Measurements from ENCODE around the gene MROH7.

Gene MROH7

DNA sequence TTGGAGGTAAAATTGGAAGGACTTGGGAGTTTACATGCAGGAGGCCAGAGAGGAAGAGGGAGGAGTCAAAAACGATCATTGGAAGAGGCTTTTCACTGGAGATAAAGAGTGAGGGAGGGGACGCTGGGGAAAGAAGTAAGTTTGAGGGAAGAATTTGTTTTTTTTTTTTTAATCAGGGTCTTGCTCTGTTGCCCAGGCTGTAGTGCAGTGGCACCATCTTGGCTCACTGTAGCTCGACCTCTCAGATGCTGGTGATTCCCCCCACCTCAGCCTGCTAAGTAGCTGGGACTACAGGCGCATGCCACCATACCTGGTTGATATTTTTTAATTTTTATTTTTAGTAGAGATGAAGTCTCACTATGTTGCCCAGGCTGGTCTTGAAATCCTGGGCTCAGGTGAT, 1.2 kb upstream of the MROH7 start:
- no peak overlapping the region for H3K4me3 ChIP-seq (ENCODE audit: low read depth, low read length)
- TF ChIP-seq CTCF (IDR thresholded peaks at IDR 0.05; ENCODE audit: low read depth, low read length, missing control alignments) = no peak
- DNase-seq (ENCODE audit: low read depth) = no peak
- in situ Hi-C loops (cut with HindIII; ENCODE audit: low sequenced_read_pairs) = no loop called here

DNA sequence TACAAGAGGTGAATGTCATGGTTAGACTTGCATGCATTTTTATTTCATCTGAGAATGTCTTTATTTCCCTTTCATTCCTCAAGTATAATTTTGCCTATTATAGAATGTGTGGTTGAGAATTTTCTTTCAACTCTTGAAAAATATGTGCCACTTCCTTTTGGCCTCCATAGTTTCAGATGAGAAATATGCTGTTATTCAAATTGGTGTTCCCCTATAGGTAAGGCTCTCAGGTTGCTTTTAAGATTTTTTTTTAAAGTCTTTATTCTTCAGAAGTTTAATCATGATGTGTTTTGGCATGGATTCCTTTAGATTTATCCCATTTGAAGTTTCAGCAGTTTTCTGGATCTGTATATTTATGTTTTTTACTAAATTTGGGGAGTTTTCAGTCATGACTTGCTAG, 2.1 kb downstream of the MROH7 start:
- in situ Hi-C loops (cut with HindIII; ENCODE audit: low sequenced_read_pairs) = no loop called here
- no peak for TF ChIP-seq CTCF (IDR thresholded peaks at IDR 0.05; ENCODE audit: low read depth, low read length, missing control alignments)
- DNase-seq (ENCODE audit: low read depth) = no peak
- no peak overlapping the region for H3K4me3 ChIP-seq (ENCODE audit: low read depth, low read length)

DNA sequence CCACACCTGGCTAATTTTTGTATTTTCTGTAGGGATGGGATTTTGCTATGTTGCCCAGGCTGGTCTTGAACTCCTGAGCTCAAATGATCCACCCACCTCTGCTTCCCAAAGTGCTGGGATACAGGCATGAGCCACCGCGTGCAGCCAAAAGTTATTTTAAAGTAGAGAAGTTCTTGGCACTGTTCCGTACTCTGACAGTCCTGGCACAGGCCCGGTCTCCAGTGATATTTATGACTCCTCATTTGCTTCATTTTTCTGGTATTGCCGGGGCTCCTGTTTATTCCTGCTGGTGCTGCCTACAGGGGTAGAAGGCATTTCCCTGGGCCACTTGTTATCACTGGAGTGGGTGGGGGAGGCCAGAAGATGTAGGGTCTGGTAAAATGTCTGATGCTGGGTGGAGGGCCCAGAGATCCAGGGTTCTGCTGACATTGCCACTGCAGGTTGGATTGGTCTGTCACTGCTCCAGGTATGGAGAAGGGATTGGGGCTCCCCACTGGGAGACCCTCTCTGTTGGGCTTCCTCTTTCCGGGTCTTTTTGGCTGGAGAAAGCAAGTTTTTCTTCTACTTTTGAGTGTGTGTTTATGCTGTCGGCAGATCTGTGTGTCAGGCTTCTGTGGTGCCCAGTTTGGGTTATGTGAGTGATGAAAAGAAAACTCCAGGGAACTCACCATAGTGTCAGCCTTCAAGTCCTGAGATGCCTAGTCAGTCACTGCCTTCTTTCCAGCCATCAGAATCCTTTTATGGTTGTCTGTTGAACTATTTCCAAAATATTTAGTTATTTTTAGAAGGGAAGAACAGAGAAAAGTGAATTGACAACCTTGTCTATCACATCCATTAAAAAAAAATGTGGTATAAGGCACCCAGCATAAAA, 4.5 kb downstream of the MROH7 start:
- in situ Hi-C loops (cut with HindIII; ENCODE audit: low sequenced_read_pairs) = no loop called here
- H3K4me3 ChIP-seq (ENCODE audit: low read depth, low read length) = no peak overlapping the region
- DNase-seq (ENCODE audit: low read depth) = no peak
- no peak for TF ChIP-seq CTCF (IDR thresholded peaks at IDR 0.05; ENCODE audit: low read depth, low read length, missing control alignments)

GRCh38 chr1:54649130-54649898, 7.7 kb downstream of the MROH7 start:
- no peak for TF ChIP-seq CTCF (IDR thresholded peaks at IDR 0.05; ENCODE audit: low read depth, low read length, missing control alignments)
- no peak overlapping the region for H3K4me3 ChIP-seq (ENCODE audit: low read depth, low read length)
- in situ Hi-C loops (cut with HindIII; ENCODE audit: low sequenced_read_pairs) = no loop called here
- no peak for DNase-seq (ENCODE audit: low read depth)

DNA sequence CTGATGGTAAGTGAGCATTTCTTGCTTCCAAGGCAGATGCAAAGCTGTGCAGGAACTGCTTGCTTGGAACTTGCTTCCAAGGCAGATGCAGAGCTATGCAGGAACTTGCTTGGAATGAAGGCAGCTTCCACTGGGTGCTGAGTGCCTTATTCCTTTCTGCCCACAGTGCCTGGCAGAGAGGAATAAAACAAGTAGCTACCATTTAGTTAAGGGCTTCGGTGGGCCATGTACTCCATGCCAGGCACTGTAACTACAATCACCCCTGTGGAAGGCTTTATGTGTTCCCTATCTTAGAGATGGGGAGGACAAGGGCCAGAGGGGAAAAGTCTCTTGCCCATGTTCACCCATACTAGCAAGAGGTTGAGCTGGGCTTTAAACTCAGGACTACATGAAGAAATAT, 8.3 kb downstream of the MROH7 start:
- H3K4me3 ChIP-seq (ENCODE audit: low read depth, low read length) = no peak overlapping the region
- no peak for DNase-seq (ENCODE audit: low read depth)
- in situ Hi-C loops (cut with HindIII; ENCODE audit: low sequenced_read_pairs) = no loop called here
- TF ChIP-seq CTCF (IDR thresholded peaks at IDR 0.05; ENCODE audit: low read depth, low read length, missing control alignments) = no peak

DNA sequence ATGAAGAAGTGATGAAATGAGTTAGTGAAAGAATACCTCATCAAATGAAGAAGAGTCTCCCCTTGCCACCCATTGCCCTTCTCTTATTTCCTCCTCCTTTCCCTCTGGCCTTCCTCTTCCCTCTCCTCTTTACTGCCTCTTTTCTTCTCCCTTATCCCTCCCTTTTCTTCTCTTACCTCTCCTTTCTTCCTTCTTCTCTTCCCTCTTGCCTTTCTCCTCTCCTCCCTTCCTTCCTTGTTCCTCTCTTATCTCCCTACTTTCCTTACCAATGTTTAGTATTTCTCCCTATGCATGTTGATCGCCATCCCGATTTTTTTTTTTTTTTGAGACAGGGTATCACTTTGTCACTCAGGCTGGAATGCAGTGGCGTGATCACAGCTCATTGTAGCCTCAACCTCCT, 8.8 kb downstream of the MROH7 start:
- in situ Hi-C loops (cut with HindIII; ENCODE audit: low sequenced_read_pairs) = no loop called here
- no peak overlapping the region for H3K4me3 ChIP-seq (ENCODE audit: low read depth, low read length)
- no peak for TF ChIP-seq CTCF (IDR thresholded peaks at IDR 0.05; ENCODE audit: low read depth, low read length, missing control alignments)
- DNase-seq (ENCODE audit: low read depth) = no peak
